Astrocyte of the spinal cord (primary cell): Measurements from ENCODE around the gene MAP7D2.

Experiments used
- DNase-seq: peaks from one replicate; pipeline ENCODE4 v3.0.0; 2011; ENCODE audit warnings: low read depth, low spot score
- H3K4me3 ChIP-seq: 2 replicates; pipeline ENCODE4 v1.5.1; 2011; ENCODE audit warnings: low read depth, mild to moderate bottlenecking, low read length, moderate library complexity
- CTCF ChIP-seq: IDR thresholded peaks from 2 replicates; pipeline ENCODE4 v1.5.1; 2012; ENCODE audit warnings: low read depth, mild to moderate bottlenecking, low read length, inconsistent platforms
- in situ Hi-C: cut with HindIII; loops from 2 replicates; pipeline ENCODE4 v1.10.0; 2017; ENCODE audit warnings: low sequenced_read_pairs

MAP7D2 gene

DNA sequence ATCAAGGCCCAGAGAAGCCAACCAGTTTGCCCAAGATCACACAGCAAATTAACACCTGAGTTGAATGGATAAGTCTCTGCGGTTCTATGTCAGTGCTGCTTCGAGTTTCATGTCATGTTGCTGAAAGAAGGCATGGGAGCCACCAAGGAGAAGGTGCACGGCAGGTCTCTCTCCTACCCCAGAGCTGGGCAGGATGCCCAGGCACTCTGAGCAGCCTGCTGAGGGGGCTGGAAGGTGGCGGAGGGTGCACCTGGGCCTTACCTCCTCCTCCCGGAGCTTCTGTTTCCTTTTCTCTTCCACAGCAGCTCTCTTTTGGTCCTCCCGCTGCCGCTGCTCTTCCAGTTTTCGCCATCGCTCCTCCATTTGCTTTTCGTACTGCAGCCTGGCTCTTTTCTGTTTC is 53.6 kb downstream of the MAP7D2 start:
- in situ Hi-C loops: no loop called here
- no peak for DNase-seq
- TF ChIP-seq CTCF: no peak
- no peak overlapping the region for H3K4me3 ChIP-seq

DNA sequence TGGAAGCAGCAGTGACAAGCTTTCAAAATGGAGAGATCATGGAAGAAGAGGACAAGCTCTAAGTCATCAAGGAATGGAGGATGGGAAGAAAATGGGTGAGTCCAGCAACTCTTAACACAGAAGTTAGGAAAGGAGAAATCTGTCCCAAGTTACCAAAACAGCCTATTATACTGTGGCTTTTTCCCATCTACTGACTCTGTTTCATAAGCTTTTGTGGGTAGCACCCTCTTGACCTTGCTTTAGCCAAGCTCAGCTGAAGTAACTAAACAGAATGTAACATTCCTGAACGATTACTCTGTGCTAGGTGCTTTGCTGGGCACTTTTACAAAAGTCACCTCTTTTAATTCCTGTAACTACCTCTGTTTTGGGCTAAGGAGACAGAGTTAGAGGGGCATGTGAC is 54.9 kb downstream of the MAP7D2 start:
- in situ Hi-C loops: no loop called here
- no peak overlapping the region for H3K4me3 ChIP-seq
- no peak for TF ChIP-seq CTCF

DNA sequence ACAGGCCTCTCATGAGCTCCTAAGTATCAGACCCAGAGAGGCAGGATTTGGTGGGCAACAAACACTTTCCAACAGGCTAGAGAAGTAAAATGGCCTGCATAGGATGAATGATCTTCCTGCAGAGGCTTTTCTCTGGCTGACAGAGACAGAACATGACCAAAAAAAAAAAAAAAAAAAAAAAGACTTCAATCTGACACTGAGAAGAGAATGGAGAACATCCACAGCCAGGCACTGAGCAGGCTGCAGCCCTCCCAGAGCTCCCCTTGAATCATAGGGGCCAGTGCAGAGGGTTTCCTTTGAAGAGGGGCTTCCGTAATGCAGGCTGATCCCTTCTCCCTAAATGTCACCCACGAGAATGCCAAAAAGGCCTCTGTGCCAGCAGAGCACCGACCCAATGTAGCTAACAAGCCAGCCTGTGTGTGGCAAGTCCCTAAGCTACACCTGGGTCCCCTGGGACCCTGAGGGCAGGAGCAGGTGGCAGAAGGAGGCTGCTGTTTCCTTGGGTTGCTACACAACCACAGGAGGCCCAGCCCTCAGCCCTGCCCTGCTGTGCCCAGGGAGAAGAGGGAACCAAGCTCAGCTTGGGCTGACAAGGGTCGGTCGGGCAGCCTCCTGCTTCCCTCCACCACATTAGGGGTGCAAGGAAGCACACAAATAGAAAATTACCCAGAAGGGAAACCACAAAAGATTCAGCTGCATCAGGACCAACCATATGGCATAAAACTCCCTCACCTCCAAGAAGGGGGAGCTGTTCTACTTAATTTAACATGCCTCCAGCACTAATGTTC is 55.6 kb downstream of the MAP7D2 start:
- no peak for DNase-seq
- in situ Hi-C loops: no loop called here
- no peak overlapping the region for H3K4me3 ChIP-seq
- no peak for TF ChIP-seq CTCF

More for the DNA sequence above, 54.9 kb downstream of the MAP7D2 start:
- peak; percentile 68 for DNase-seq

DNA sequence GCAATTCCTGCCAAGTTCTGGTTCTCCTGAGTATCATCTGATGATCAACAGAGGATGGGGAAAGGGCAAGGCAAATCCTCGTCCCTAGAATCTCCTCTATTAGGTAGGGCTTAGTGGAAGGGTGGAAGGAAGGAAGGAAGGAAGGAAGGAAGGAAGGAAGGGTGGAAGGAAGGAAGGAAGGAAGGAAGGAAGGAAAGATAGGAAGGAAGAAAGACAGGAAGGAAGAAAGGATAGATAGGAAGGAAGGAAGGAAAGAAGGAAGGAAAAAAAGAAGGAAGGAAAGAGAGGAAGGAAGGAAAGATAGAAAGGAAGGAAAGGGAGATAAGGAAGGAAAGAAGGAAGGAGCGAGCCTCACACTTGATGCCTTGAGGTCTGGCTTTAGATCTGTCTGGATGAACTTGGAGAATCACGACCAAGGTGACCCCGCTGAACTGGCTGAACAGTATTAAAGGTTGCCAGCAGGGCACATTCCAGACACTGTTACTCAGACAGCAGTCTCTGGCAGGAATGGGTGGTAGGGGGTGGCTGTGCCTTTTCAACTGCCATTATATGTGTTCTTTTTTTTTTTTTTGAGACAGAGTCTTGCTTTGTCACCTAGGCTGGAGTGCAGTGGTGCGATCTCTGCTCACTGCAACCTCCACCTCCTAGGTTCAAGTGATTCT is 57.1 kb downstream of the MAP7D2 start:
- no peak overlapping the region for H3K4me3 ChIP-seq
- DNase-seq: no peak
- in situ Hi-C loops: no loop called here

DNA sequence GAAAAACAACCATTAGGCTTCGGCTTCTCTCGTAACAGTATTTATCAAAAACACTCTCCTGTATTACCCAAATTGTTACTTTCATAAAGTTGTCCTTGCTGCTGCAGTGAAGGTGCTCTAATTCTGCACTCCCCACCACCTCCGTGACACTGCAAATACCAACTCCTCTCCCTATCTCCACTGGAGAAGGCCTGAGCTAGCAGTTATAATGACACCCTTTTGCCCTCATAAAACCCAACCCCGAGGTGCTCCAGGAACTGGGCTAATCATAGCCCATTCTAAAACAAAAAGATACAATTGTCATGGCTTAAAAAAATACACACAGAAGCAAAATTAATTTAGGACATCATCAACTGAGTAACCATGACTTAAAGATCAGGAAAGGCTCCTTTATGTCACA is 59.2 kb downstream of the MAP7D2 start:
- in situ Hi-C loops: no loop called here
- H3K4me3 ChIP-seq: no peak overlapping the region
- no peak for DNase-seq
- TF ChIP-seq CTCF: no peak

More for the DNA sequence above, 57.1 kb downstream of the MAP7D2 start:
- no peak for TF ChIP-seq CTCF

DNA sequence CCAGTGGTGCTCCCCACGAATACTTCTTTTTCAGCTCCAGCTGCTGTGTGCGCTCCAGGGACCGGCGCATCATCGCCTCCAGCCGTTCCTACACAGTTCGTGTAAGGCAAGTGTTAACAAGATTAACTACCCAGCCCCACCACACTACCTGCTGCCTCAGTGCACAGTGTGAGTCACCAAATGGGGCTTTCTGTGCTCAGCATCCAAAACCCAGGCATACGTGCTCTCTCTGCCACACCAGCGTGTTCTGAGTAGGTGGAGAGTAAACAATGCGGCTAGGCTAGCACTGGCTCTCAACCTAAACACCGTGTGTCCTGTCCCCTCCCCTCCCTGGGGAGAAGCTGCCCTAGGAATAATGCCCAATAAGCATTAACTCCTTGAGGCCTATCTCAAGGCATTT is 60.0 kb downstream of the MAP7D2 start:
- peak; percentile 8 for DNase-seq
- in situ Hi-C loops: no loop called here
- no peak overlapping the region for H3K4me3 ChIP-seq
- TF ChIP-seq CTCF: no peak
